GM18508 (cell line): Measurements from ENCODE around the gene MAGI2.
"Not testable (repeated sequence)": the region's sequence is repeated elsewhere in the genome, so short reads cannot be mapped to it uniquely, and the experiment has no call there.

ENCODE experiments used
- ATAC-seq: cut with Tn5 transposase; IDR thresholded peaks from one replicate; pipeline ENCODE4 v1.9.1; 2021; ENCODE audit warnings: moderate number of reproducible peaks; ENCODE audit not compliant: insufficient read depth, unreplicated experiment

The MAGI2 gene

GRCh38 chr7:78299088-78299487, 1154.4 kb downstream of the MAGI2 start:
- ATAC-seq: no peak

- ATAC-seq: no peak
These were observed 1156.7 kb downstream of the MAGI2 start for GRCh38 chr7:78296644-78297371.

GRCh38 chr7:78296046-78296597, 1157.3 kb downstream of the MAGI2 start:
- ATAC-seq: no peak

- ATAC-seq: not testable (repeated sequence)
These were observed 1164.0 kb downstream of the MAGI2 start for GRCh38 chr7:78289471-78289870.

- no peak for ATAC-seq
These were observed 1168.5 kb downstream of the MAGI2 start for GRCh38 chr7:78284945-78285344.

- ATAC-seq: no peak
These were observed 1173.2 kb downstream of the MAGI2 start for GRCh38 chr7:78280276-78280675.

- no peak for ATAC-seq
These were observed 1174.0 kb downstream of the MAGI2 start for GRCh38 chr7:78279457-78279856.

GRCh38 chr7:78279032-78279431, 1174.4 kb downstream of the MAGI2 start:
- no peak for ATAC-seq

- ATAC-seq: no peak
These were observed 1186.3 kb downstream of the MAGI2 start for GRCh38 chr7:78267141-78267540.

- ATAC-seq: no peak
These were observed 1188.0 kb downstream of the MAGI2 start for GRCh38 chr7:78265486-78265885.

- no peak for ATAC-seq
These were observed 1188.4 kb downstream of the MAGI2 start for GRCh38 chr7:78265071-78265470.

- no peak for ATAC-seq
These were observed 1189.4 kb downstream of the MAGI2 start for GRCh38 chr7:78264105-78264504.

- no peak for ATAC-seq
These were observed 1191.7 kb downstream of the MAGI2 start for GRCh38 chr7:78261739-78262138.

GRCh38 chr7:78261302-78261701, 1192.2 kb downstream of the MAGI2 start:
- no peak for ATAC-seq

- no peak for ATAC-seq
These were observed 1192.6 kb downstream of the MAGI2 start for GRCh38 chr7:78260826-78261225.

GRCh38 chr7:78254726-78255055, 1198.8 kb downstream of the MAGI2 start:
- ATAC-seq: no peak

GRCh38 chr7:78253850-78254725, 1199.4 kb downstream of the MAGI2 start:
- no peak for ATAC-seq

GRCh38 chr7:78248867-78249266, 1204.6 kb downstream of the MAGI2 start:
- no peak for ATAC-seq

- no peak for ATAC-seq
These were observed 1205.4 kb downstream of the MAGI2 start for GRCh38 chr7:78247910-78248689.

GRCh38 chr7:78240179-78240578, 1213.3 kb downstream of the MAGI2 start:
- not testable (repeated sequence) for ATAC-seq

GRCh38 chr7:78234634-78235033, 1218.8 kb downstream of the MAGI2 start:
- no peak for ATAC-seq
